Pancreas (tissue), 10 donors: ENCODE measurements around the gene INPP5F. TPM values are rescaled to one million over a fixed set of nuclear protein-coding genes. Genes with fewer than 3 reads are reported as not detected.
"Not testable (repeated sequence)": the region's sequence is repeated elsewhere in the genome, so short reads cannot be mapped to it uniquely, and the experiment has no call there.

ENCODE experiments used
- ATAC-seq, 4 donors: fragments of 200-7000 bp; cut with Tn5 transposase; one replicate each; pipeline versions ENCODE4 v1.8.0 to v1.9.1; 2020; ENCODE audit warnings: mild to moderate bottlenecking in 4 of 4, moderate library complexity in 4 of 4
- DNase-seq, 6 donors: peaks; one replicate each; pipeline ENCODE4 v3.0.0-alpha.2; 2020
- FAIRE-seq: peaks from 2 replicates; lab custom pipeline; 2012; peaks lifted over from hg19 to GRCh38; lab: Jason Lieb, UNC
- H3K27ac ChIP-seq, 4 donors: fragments of 200-600 bp; sonication (generic); 1 replicate in 3 of 4; 2 replicates in 1 of 4; pipeline versions ENCODE4 v1.5.0 to v1.8.0; 2020
- H3K27me3 ChIP-seq, 4 donors: fragments of 200-600 bp; one replicate each; pipeline ENCODE4 v1.8.0; 2021
- H3K36me3 ChIP-seq, 3 donors: fragments of 200-600 bp; sonication (generic) in 1 of 3; one replicate each; pipeline versions ENCODE4 v1.5.0 to v1.8.0; 2020 to 2021
- H3K4me1 ChIP-seq, 3 donors: fragments of 200-600 bp; one replicate each; pipeline ENCODE4 v1.8.0; 2021
- H3K4me3 ChIP-seq, 4 donors: fragments of 200-600 bp; sonication (generic) in 2 of 4; one replicate each; pipeline versions ENCODE4 v1.5.0 to v1.8.0; 2020 to 2021
- H3K9me3 ChIP-seq, 4 donors: fragments of 200-600 bp; one replicate each; pipeline ENCODE4 v1.8.0; 2021
- CTCF ChIP-seq, 4 donors: fragments of 200-600 bp; sonication (generic) in 3 of 4; IDR thresholded peaks; one replicate each; pipeline versions ENCODE4 v1.5.0 to v1.8.0; 2021; ENCODE audit warnings: antibody characterized with exemption in 4 of 4
- WGBS, 2 donors: extraction: QIAGEN DNeasy Blood & Tissue Kit; methylation state at CpG; one replicate each; pipeline ENCODE4 v1.1.7; 2013; 5-methylcytosine and 5-hydroxymethylcytosine counted together
- intact Hi-C, 3 donors: fragments of 100-400 bp; cut with DNase I; formaldehyde crosslinking; loops; one replicate each; pipeline versions ENCODE4 v1.11.1 to v1.14.2; 2022
- polyA plus RNA-seq, 2 donors: library from polyadenylated mRNA; stranded (reverse); fragments of 200-250 nt; gene quantifications; one replicate each; pipeline ENCODE4 v1.2.3, GENCODE V29; 2013
- total RNA-seq, 6 donors: library from RNA; stranded (reverse); fragmentation: NEBNext Ultra II Directional in 4 of 6; extraction: Animal tissue kit (Norgen Biotek cat#: 25700) in 4 of 6; gene quantifications; one replicate each; pipeline versions ENCODE4 v1.2.1 to v1.2.4, GENCODE V29; 2021 to 2023
- donor health status: healthy with polysubstance abuse.
- donor health status: DM: no; HTN: no; CAD: no; lungs with moderate emphysema.
- donor health status: DM: no; HTN: no; CAD: no.
- donor health status: control.
- donor health status: control.
- donor health status: Bipolar disorder and iron deficiency.
- donor health status: DM: yes; HTN: yes; CAD: no.
- donor health status: DM: no; HTN: no; CAD: no.
- donor health status: DM: no; HTN: no; CAD: no.
- donor health status: DM: yes; HTN: yes; CAD: no.

The INPP5F gene
- total and polyA plus RNA-seq, 8 donors: 4.3 to 13.6 (median 4.7) TPM

DNA sequence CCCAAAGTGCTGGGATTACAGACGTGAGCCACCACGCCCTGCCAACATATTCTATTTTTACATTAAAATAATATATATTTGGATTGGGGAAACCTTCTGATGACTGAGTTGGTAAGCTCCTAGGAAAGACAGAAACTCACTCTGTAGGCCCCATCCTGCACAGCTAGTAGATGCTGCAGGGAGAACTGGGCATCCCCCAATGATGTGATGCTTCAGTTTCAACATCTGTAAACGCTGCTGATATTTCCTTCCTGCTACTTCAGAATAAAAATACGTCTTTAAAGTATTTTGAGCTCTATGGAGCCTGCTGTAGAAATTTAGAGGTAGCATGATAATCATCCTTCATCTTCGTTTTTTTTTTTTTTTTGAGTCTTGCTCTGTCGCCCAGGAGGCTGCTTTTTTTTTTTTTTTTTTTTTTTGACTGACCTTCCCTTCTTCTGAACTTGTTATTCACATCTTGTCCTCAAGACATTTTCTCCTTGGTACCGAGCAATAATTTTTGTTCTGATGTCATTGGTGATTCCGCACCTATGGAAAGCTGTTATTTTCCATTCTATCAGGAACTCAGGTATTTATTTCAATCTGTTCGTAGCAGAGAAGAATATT is 21.8 kb upstream of the INPP5F start:
- no peak for FAIRE-seq
- WGBS, 2 donors: 78 to 85% methylated on average over 8 to 9 of the region's 9 CpGs
- no peak for ATAC-seq
- TF ChIP-seq CTCF (IDR thresholded peaks at IDR 0.05): no peak
- Histone ChIP-seq H3K36me3 (no peaks in the 10 kb centered on the region), H3K27me3 (no peaks in the 10 kb centered on the region), H3K4me3 (no peak overlapping the region), H3K9me3 (no peaks in the 10 kb centered on the region), H3K4me1 (no peaks in the 10 kb centered on the region), H3K27ac (no peak overlapping the region)
- intact Hi-C loops: no loop called here
- no peak for DNase-seq

GRCh38 chr10:119705434-119705831 is 20.4 kb upstream of the INPP5F start:
- intact Hi-C loops: no loop called here
- TF ChIP-seq CTCF (IDR thresholded peaks at IDR 0.05): no peak
- no peak for ATAC-seq
- Histone ChIP-seq H3K27ac (no peak overlapping the region), H3K36me3 (no peaks in the 10 kb centered on the region), H3K4me3 (no peak overlapping the region), H3K4me1 (no peaks in the 10 kb centered on the region), H3K9me3 (no peaks in the 10 kb centered on the region), H3K27me3 (no peaks in the 10 kb centered on the region)
- 78 to 79% methylated on average over 3 of the region's 3 CpGs for WGBS, 2 donors
- no peak for FAIRE-seq
- DNase-seq: no peak

DNA sequence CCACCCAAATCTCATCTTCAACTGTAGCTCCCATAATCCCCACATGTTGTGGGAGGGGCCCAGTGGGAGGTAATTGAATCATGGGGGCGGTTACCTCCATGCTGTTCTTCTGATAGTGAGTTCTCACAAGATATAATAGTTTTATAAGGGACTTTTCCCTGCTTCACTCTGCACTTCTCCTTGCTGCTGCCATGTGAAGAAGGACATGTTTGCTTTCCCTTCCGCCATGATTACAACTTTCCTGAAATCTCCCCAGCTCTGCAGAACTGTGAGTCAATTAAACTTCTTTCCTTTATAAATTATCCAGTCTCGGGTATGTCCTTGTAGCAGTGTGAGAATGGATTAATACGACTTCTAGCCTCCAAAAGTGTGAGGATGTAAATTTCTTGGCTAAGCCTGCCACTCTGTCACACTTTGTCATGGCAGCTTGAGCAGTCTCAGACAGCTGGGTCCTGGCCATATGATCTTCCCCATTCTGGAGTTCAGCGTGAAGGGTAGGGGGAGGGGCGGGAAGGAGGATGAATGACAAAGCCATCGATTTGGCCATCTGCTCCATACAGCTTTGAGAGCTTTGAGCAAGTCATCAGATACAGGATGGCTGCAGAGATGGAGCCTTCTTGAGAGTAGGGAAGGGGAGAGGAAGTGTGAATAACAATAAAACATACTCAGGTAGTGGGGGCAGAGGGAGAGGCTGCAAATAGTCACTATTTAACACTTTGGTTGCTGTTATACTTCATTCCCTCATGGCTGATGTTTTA is 19.1 kb upstream of the INPP5F start:
- Histone ChIP-seq H3K9me3 (no peaks in the 10 kb centered on the region), H3K27ac (no peak overlapping the region), H3K36me3 (no peaks in the 10 kb centered on the region), H3K4me3 (no peak overlapping the region), H3K27me3 (no peaks in the 10 kb centered on the region), H3K4me1 (no peaks in the 10 kb centered on the region)
- DNase-seq (no peak), ATAC-seq (no peak), FAIRE-seq (no peak)
- WGBS, 2 donors: 68 to 78% methylated on average over 7 of the region's 7 CpGs
- no peak for TF ChIP-seq CTCF (IDR thresholded peaks at IDR 0.05)
- intact Hi-C loops: no loop called here

DNA sequence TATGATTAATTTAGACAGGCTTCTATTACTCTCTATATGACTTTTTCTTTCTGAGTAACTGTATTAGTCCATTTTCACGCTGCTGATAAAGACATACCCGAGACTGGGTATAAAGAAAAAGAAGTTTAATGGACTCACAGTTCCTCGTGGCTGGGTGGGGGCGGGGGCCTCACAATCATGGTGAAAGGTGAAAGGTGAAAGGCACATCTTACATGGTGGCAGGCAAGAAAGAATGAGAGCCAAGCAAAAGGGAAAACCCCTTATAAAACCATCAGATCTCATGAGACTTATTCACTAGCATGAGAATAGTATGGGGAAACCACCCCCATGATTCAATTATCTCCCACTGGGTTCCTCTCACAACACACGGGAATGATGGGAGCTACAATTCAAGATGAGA is 18.5 kb upstream of the INPP5F start:
- H3K27me3 ChIP-seq, FAIRE-seq, H3K4me1 ChIP-seq, H3K9me3 ChIP-seq, H3K27ac ChIP-seq, DNase-seq, ATAC-seq, H3K36me3 ChIP-seq, H3K4me3 ChIP-seq, intact Hi-C loops: not testable (repeated sequence)
- WGBS, 2 donors: 81 to 83% methylated on average over 5 of the region's 5 CpGs

GRCh38 chr10:119710935-119711334 is 14.9 kb upstream of the INPP5F start:
- intact Hi-C loops, H3K27me3 ChIP-seq, H3K27ac ChIP-seq, H3K4me1 ChIP-seq, H3K36me3 ChIP-seq, FAIRE-seq, H3K4me3 ChIP-seq, H3K9me3 ChIP-seq, ATAC-seq, DNase-seq: not testable (repeated sequence)
- 80 to 81% methylated on average over 1 of the region's 1 CpG for WGBS, 2 donors
